Bronchial epithelial cell (primary cell): ENCODE data around the gene TAPBPL. TPM values are rescaled to one million over a fixed set of nuclear protein-coding genes. Genes with fewer than 3 reads are reported as not detected.

Source experiments
- DNase-seq: peaks from one replicate; pipeline ENCODE4 v3.0.0-alpha.2; 2010; ENCODE audit warnings: low read depth
- FAIRE-seq: peaks from 2 replicates; lab custom pipeline; 2011; peaks lifted over from hg19 to GRCh38; lab: Jason Lieb, UNC
- H3K27me3 ChIP-seq: 2 replicates; pipeline ENCODE4 v1.5.1; 2011; ENCODE audit warnings: low read length; ENCODE audit not compliant: control insufficient read depth, insufficient read depth
- H3K36me3 ChIP-seq: 2 replicates; pipeline ENCODE4 v1.5.1; 2011; ENCODE audit warnings: low read length; ENCODE audit not compliant: control insufficient read depth, insufficient read depth
- H3K4me3 ChIP-seq: 2 replicates; pipeline ENCODE4 v1.5.1; 2011; ENCODE audit warnings: mild to moderate bottlenecking, low read depth, low read length, control low read depth
- total RNA-seq: library from RNA; depleted of rRNA; stranded (reverse); fragments of >200 nt; gene quantifications from 2 replicates; pipeline ENCODE4 v1.2.1, GENCODE V29; 2014
- TF ChIP-seq, protein P1 (sequence below): IDR thresholded peaks from 2 replicates; pipeline ENCODE4 v1.5.1; 2011; ENCODE audit warnings: mild to moderate bottlenecking, moderate library complexity, low read length, control low read depth, inconsistent platforms; ENCODE audit not compliant: insufficient read depth, severe bottlenecking

The TAPBPL gene
- total RNA-seq, 1 donor from 2014 or later = 1.8 TPM

DNA sequence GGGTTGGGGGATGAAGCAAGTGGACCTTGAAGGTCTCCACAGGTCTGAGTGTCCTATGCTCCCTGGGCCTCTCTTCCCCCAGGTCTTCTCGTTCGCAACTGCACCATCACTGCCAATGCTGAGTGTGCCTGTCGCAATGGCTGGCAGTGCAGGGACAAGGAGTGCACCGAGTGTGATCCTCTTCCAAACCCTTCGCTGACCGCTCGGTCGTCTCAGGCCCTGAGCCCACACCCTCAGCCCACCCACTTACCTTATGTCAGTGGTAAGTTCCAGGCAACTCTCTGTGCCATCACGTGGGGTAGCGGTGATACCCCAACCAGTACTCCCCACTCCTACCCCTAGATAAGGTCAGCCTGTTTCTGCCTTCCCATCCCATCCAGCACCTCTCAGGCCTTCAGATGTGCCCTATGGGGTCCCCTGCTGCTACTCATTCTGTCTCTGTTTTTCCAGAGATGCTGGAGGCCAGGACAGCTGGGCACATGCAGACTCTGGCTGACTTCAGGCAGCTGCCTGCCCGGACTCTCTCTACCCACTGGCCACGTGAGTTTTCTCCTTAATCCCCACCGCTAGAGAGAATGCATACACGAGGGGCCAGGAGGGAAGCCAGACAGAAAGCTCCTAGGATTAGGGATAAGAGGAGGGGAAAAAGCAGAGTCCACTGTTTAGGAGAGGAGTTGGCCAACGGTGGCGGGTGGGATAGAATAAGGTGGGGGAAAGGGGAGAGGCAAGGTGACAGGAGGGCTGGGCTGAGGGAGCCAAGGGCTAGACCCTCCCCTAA lies 1.6 kb upstream of the TAPBPL start:
- Histone ChIP-seq H3K4me3 (peak overlapping the region; percentile 52), H3K36me3 (peaks cover 1% of the 10 kb centered on the region), H3K27me3 (no peaks in the 10 kb centered on the region)
- no peak for FAIRE-seq
- DNase-seq = no peak
- TF ChIP-seq, protein P1, sequence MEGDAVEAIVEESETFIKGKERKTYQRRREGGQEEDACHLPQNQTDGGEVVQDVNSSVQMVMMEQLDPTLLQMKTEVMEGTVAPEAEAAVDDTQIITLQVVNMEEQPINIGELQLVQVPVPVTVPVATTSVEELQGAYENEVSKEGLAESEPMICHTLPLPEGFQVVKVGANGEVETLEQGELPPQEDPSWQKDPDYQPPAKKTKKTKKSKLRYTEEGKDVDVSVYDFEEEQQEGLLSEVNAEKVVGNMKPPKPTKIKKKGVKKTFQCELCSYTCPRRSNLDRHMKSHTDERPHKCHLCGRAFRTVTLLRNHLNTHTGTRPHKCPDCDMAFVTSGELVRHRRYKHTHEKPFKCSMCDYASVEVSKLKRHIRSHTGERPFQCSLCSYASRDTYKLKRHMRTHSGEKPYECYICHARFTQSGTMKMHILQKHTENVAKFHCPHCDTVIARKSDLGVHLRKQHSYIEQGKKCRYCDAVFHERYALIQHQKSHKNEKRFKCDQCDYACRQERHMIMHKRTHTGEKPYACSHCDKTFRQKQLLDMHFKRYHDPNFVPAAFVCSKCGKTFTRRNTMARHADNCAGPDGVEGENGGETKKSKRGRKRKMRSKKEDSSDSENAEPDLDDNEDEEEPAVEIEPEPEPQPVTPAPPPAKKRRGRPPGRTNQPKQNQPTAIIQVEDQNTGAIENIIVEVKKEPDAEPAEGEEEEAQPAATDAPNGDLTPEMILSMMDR = no peak

DNA sequence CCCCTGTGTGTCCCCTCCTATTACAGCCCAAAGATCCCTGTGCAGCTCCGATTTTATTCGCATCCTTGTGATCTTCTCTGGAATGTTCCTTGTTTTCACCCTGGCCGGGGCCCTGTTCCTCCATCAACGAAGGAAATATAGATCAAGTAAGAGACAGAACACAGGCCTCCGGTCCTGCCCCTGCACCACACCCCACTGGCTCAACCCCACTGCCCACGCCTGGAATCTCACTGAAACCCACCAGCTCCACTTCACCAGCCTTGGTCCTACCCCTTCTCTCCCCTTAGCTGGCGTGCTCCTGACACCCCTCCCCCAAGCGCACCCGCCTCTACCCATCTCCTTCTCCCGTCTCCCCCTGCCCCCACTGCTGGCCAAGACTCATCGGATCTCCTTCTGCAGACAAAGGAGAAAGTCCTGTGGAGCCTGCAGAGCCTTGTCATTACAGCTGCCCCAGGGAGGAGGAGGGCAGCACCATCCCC lies 934 bp upstream of the TAPBPL start:
- Histone ChIP-seq H3K27me3 (no peaks in the 10 kb centered on the region), H3K36me3 (peaks cover 1% of the 10 kb centered on the region), H3K4me3 (peak overlapping the region; percentile 52)
- TF ChIP-seq, protein P1 = no peak
- FAIRE-seq = no peak
- no peak for DNase-seq

DNA sequence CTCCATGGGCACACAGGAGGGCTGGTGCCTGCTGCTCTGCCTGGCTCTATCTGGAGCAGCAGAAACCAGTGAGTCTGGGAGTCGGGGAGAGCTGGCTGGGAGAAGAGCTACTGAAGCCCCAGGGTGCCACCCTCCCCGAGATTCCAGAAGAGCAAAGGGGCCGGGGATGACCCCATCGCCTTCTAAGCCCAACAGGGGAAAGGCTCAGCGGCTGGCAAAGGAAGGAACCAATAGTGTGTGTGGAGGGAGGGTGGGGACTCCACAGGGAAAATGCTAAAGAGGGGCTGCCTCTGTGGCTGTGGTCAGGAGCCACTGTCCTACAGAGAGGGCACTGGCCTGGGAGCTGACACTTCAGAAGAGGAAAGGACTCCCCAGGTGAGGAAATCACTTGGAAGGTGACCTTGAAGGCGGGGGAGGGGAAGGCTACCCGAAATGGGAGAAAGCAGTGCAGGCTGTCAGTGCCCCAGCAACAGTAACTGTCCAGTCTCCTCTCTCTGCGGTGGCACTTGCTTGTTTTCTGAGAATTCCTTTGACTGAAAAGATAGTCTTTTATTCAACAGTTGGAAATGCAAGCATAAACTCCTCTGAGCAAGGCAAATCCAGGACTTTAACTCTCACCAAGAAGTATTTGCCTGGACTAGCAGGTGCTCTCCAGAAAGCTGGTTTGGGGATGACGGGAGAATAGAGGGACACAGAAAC lies 552 bp downstream of the TAPBPL start:
- FAIRE-seq (no peak), DNase-seq (no peak)
- peak overlapping the region; percentile 52 for H3K4me3 ChIP-seq
- no peaks in the 10 kb centered on the region for H3K27me3 ChIP-seq
- TF ChIP-seq, protein P1 = no peak
- peaks cover 4% of the 10 kb centered on the region for H3K36me3 ChIP-seq

DNA sequence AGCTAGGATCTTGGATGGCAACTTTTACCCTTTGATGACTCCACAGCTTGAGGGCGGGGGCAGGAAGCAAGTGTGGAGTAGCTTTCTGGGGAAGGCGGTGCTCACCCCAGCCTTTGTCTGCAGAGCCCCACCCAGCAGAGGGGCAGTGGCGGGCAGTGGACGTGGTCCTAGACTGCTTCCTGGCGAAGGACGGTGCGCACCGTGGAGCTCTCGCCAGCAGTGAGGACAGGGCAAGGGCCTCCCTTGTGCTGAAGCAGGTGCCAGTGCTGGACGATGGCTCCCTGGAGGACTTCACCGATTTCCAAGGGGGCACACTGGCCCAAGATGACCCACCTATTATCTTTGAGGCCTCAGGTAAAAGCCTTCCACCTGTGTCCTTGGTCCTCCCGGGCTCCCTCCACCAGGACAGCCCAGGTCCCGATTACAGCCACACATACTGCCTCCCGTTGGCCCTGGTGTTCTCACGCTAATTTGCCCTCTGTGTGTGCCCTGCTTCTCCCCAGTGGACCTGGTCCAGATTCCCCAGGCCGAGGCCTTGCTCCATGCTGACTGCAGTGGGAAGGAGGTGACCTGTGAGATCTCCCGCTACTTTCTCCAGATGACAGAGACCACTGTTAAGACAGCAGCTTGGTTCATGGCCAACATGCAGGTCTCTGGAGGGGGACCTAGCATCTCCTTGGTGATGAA lies 1.2 kb downstream of the TAPBPL start:
- no peaks in the 10 kb centered on the region for H3K27me3 ChIP-seq
- TF ChIP-seq, protein P1 = no peak
- FAIRE-seq (no peak), DNase-seq (peak; percentile 27)
- no peak overlapping the region for H3K4me3 ChIP-seq
- peaks cover 8% of the 10 kb centered on the region for H3K36me3 ChIP-seq

DNA sequence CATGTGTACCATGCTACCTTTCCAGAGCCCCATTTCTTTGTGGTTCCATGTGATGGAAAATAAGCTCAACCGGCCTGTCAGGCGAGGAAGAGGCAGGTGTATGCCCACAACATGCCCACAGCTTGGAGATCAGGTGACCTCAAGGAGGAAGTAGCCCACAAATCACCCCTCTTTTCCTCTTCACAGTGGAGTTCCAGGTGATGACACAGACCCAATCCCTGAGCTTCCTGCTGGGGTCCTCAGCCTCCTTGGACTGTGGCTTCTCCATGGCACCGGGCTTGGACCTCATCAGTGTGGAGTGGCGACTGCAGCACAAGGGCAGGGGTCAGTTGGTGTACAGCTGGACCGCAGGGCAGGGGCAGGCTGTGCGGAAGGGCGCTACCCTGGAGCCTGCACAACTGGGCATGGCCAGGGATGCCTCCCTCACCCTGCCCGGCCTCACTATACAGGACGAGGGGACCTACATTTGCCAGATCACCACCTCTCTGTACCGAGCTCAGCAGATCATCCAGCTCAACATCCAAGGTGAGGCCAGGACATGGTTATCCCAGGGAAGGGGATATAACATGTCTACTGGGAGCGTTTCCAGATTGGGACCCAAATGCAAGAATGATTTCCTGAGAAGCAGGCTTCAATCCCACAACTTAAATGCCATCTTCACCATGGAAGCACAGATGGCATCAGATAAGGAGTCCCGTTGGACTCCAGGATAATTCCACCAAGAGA lies 5.5 kb downstream of the TAPBPL start:
- peak; percentile 76 for FAIRE-seq
- H3K4me3 ChIP-seq = no peak overlapping the region
- TF ChIP-seq, protein P1 = no peak
- peaks cover 21% of the 10 kb centered on the region for H3K36me3 ChIP-seq
- no peaks in the 10 kb centered on the region for H3K27me3 ChIP-seq
- DNase-seq = no peak
